CD14-positive monocyte (primary cell): ENCODE results near the gene HERPUD1. TPM values are rescaled to one million over a fixed set of nuclear protein-coding genes. Genes with fewer than 3 reads are reported as not detected.

Experiments
- DNase-seq, 3 donors: peaks; one replicate each; pipeline ENCODE4 v3.0.0-alpha.2; 2011 to 2022
- H2AFZ ChIP-seq: 2 replicates; pipeline ENCODE4 v1.6.0; 2012; ENCODE audit warnings: mild to moderate bottlenecking, low read depth, low read length, inconsistent platforms; ENCODE audit not compliant: insufficient read depth, poor library complexity, severe bottlenecking
- H3K27ac ChIP-seq, 2 donors: 1 replicate in 1 of 2; 2 replicates in 1 of 2; pipeline ENCODE4 v1.5.1; 2012 to 2013; ENCODE audit warnings: low read length in 2 of 2, control low read depth in 1 of 2, inconsistent platforms in 1 of 2, low read depth in 1 of 2, mild to moderate bottlenecking in 1 of 2
- H3K27me3 ChIP-seq, 2 donors: one replicate each; pipeline versions ENCODE4 v1.6.0 to v1.6.1; 2011 to 2013; ENCODE audit warnings: low read length in 2 of 2; ENCODE audit not compliant: control insufficient read depth in 2 of 2, insufficient read depth in 2 of 2
- H3K36me3 ChIP-seq, 2 donors: replicated peaks in 1 of 2; 1 replicate in 1 of 2; 2 replicates in 1 of 2; pipeline versions ENCODE4 v1.5.1 to v1.6.1; 2012 to 2013; ENCODE audit warnings: low read length in 2 of 2, control low read depth in 1 of 2, inconsistent platforms in 1 of 2, mild to moderate bottlenecking in 1 of 2; ENCODE audit not compliant: insufficient read depth in 2 of 2, control insufficient read depth in 1 of 2
- H3K4me1 ChIP-seq, 2 donors: 1 replicate in 1 of 2; 2 replicates in 1 of 2; pipeline versions ENCODE4 v1.5.1 to v1.6.1; 2012 to 2013; ENCODE audit warnings: low read length in 2 of 2, control low read depth in 1 of 2, inconsistent platforms in 1 of 2, mild to moderate bottlenecking in 1 of 2, moderate library complexity in 1 of 2; ENCODE audit not compliant: insufficient read depth in 2 of 2, control insufficient read depth in 1 of 2
- H3K4me2 ChIP-seq: replicated peaks from 2 replicates; pipeline ENCODE3; 2012; ENCODE audit warnings: low read length, moderate library complexity, mild to moderate bottlenecking; ENCODE audit not compliant: poor library complexity, severe bottlenecking; ENCODE audit errors: extremely low read depth
- H3K4me3 ChIP-seq, 3 experiments: fragments of 200-600 bp in 1 of 3; sonication (generic) in 1 of 3; replicated peaks in 1 of 3; 1 replicate in 2 of 3; 2 replicates in 1 of 3; pipeline ENCODE4 v1.5.1; 2011 to 2013; ENCODE audit warnings: low read length in 3 of 3, mild to moderate bottlenecking in 3 of 3, control low read depth in 2 of 3, low read depth in 2 of 3, inconsistent platforms in 1 of 3, moderate library complexity in 1 of 3
- H3K79me2 ChIP-seq: 2 replicates; pipeline ENCODE4 v1.6.0; 2012; ENCODE audit warnings: mild to moderate bottlenecking, control low read depth, inconsistent platforms, low read length, moderate library complexity; ENCODE audit not compliant: insufficient read depth
- H3K9ac ChIP-seq: 2 replicates; pipeline ENCODE4 v1.6.0; 2017; ENCODE audit warnings: low read length, mild to moderate bottlenecking; ENCODE audit not compliant: insufficient read depth, poor library complexity, severe bottlenecking
- H3K9me3 ChIP-seq, 2 donors: replicated peaks in 1 of 2; 1 replicate in 1 of 2; 2 replicates in 1 of 2; pipeline versions ENCODE4 v1.5.1 to v1.6.1; 2012 to 2013; ENCODE audit warnings: low read length in 2 of 2, control low read depth in 1 of 2; ENCODE audit not compliant: control insufficient read depth in 1 of 2, insufficient read depth in 1 of 2
- H4K20me1 ChIP-seq: 2 replicates; pipeline ENCODE4 v1.6.0; 2012; ENCODE audit warnings: mild to moderate bottlenecking, low read length, control low read depth, moderate library complexity; ENCODE audit not compliant: insufficient read depth
- H3K27ac Mint-ChIP-seq, 7 donors: one replicate each; pipeline ENCODE4 v1.8.0; 2020; ENCODE audit warnings: mild to moderate bottlenecking in 7 of 7, mixed read lengths in 7 of 7, moderate library complexity in 6 of 7, inconsistent platforms in 2 of 7
- H3K27me3 Mint-ChIP-seq, 3 donors: one replicate each; pipeline ENCODE4 v1.8.0; 2021 to 2022; ENCODE audit warnings: low read depth in 3 of 3, mild to moderate bottlenecking in 3 of 3, mixed read lengths in 3 of 3, moderate library complexity in 3 of 3, inconsistent platforms in 1 of 3
- H3K36me3 Mint-ChIP-seq, 2 donors: one replicate each; pipeline ENCODE4 v1.8.0; 2020; ENCODE audit warnings: mixed read lengths in 2 of 2, inconsistent platforms in 1 of 2, mild to moderate bottlenecking in 1 of 2
- H3K4me1 Mint-ChIP-seq: one replicate; pipeline ENCODE4 v1.8.0; 2020; ENCODE audit warnings: mild to moderate bottlenecking, mixed read lengths
- H3K4me3 Mint-ChIP-seq, 2 donors: one replicate each; pipeline ENCODE4 v1.8.0; 2020; ENCODE audit warnings: mild to moderate bottlenecking in 2 of 2, mixed read lengths in 2 of 2, moderate library complexity in 1 of 2
- H3K9me3 Mint-ChIP-seq, 7 donors: one replicate each; pipeline ENCODE4 v1.8.0; 2020 to 2022; ENCODE audit warnings: mixed read lengths in 7 of 7, mild to moderate bottlenecking in 6 of 7, moderate library complexity in 6 of 7, inconsistent platforms in 2 of 7
- WGBS: methylation state at CpG from one replicate; pipeline ENCODE4 v1.1.5; 2013; ENCODE audit warnings: missing lambda C conversion rate; ENCODE audit not compliant: insufficient coverage; 5-methylcytosine and 5-hydroxymethylcytosine counted together
- intact Hi-C, 2 donors: fragments of 100-400 bp; cut with micrococcal nuclease; formaldehyde crosslinking; loops; one replicate each; pipeline versions ENCODE4 v1.15.0 to v1.15.1; 2023
- polyA plus RNA-seq, 3 donors: library from polyadenylated mRNA; depleted of rRNA in 1 of 3; unstranded in 2 of 3; stranded (reverse) in 1 of 3; fragments of 300-500 nt in 2 of 3; fragments of >200 nt in 1 of 3; fragmentation: Illumina TruSeq in 2 of 3; gene quantifications; 1 replicate in 2 of 3; 2 replicates in 1 of 3; pipeline ENCODE4 v1.2.3, GENCODE V29; 2012 to 2021
- TF ChIP-seq, protein P1 (sequence below): fragments of 200-600 bp; IDR thresholded peaks from one replicate; pipeline ENCODE4 v1.8.0; 2022; ENCODE audit warnings: antibody characterized with exemption, mild to moderate bottlenecking

The HERPUD1 gene
- polyA plus RNA-seq, 3 donors: 179 to 454 (median 186) TPM

DNA sequence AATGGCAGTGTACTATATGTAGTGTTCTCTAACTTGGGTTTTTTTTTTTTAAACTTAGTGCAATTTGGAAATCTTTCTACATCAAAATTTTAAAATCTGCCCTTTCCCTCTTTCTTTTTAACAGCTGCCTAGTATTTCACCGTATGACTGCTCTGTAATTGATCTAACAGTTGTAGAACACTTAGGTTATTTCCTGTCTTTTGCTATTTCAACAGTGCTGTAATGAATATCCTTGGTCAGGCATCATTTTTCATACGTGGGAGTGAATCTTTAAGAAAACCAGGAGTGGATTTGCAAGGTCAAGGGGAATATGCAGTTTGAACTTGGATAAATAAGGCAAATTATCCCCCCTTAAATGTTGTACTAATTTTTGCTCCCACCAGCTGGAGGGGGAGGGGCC lies 61.3 kb downstream of the HERPUD1 start:
- no peak for DNase-seq
- Histone ChIP-seq H3K36me3 (peaks cover 0 to 41% of the 10 kb centered on the region in 2 donors), H3K4me1 (peaks cover 32 to 51% of the 10 kb centered on the region in 2 donors), H3K27me3 (no peaks in the 10 kb centered on the region), H3K27ac (no peak overlapping the region), H3K9me3 (no peaks in the 10 kb centered on the region), H3K9ac (no peak overlapping the region), H2AFZ (no peak overlapping the region), H3K4me3 (no peak overlapping the region), H3K79me2 (peaks cover 100% of the 10 kb centered on the region), H3K4me2 (no peak overlapping the region), H4K20me1 (peaks cover 75% of the 10 kb centered on the region)
- H3K4me1 Mint-ChIP-seq: peaks cover 72% of the 10 kb centered on the region
- peaks cover 40 to 48% of the 10 kb centered on the region in 2 donors for H3K36me3 Mint-ChIP-seq
- H3K27ac Mint-ChIP-seq: no peak overlapping the region
- peak overlapping the region in 1 of 2 donors; percentile 36 for H3K4me3 Mint-ChIP-seq
- peaks cover 0 to 2% (median 0%) of the 10 kb centered on the region in 3 donors for H3K27me3 Mint-ChIP-seq
- TF ChIP-seq, protein P1, sequence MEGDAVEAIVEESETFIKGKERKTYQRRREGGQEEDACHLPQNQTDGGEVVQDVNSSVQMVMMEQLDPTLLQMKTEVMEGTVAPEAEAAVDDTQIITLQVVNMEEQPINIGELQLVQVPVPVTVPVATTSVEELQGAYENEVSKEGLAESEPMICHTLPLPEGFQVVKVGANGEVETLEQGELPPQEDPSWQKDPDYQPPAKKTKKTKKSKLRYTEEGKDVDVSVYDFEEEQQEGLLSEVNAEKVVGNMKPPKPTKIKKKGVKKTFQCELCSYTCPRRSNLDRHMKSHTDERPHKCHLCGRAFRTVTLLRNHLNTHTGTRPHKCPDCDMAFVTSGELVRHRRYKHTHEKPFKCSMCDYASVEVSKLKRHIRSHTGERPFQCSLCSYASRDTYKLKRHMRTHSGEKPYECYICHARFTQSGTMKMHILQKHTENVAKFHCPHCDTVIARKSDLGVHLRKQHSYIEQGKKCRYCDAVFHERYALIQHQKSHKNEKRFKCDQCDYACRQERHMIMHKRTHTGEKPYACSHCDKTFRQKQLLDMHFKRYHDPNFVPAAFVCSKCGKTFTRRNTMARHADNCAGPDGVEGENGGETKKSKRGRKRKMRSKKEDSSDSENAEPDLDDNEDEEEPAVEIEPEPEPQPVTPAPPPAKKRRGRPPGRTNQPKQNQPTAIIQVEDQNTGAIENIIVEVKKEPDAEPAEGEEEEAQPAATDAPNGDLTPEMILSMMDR: no peak
- WGBS: no CpG with 5 or more reads among the region's 2 CpGs
- intact Hi-C loops: no loop called here
- no peaks in the 10 kb centered on the region for H3K9me3 Mint-ChIP-seq

DNA sequence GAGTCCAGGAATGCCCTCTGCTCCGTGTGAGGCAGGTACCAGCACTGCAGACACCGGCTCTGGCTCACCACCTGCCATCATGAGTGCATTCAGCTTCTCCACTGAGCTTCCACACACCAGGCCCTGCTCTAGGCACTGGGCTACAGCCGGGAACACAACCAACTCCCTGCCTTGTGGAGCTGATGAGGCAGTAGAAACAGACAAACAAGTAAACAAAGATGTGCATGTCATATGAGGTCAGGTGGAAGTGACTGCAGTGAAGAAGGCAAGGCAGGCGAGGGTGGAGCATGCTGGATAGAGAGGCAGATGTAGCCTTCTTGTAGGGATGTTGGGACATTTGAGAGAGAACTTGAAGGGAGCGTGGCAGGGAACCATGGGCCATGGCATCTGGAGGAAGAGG lies 62.4 kb downstream of the HERPUD1 start:
- Histone ChIP-seq H3K36me3 (peaks cover 0 to 52% of the 10 kb centered on the region in 2 donors), H3K4me1 (peaks cover 22 to 46% of the 10 kb centered on the region in 2 donors), H3K9me3 (no peaks in the 10 kb centered on the region), H3K27ac (no peak overlapping the region), H3K4me2 (no peak overlapping the region), H2AFZ (no peak overlapping the region), H4K20me1 (peaks cover 86% of the 10 kb centered on the region), H3K9ac (no peak overlapping the region), H3K27me3 (no peaks in the 10 kb centered on the region), H3K79me2 (peaks cover 100% of the 10 kb centered on the region), H3K4me3 (no peak overlapping the region)
- Mint-ChIP-seq H3K27me3 (no peaks in the 10 kb centered on the region), H3K9me3 (no peaks in the 10 kb centered on the region), H3K4me1 (peaks cover 70% of the 10 kb centered on the region), H3K36me3 (peaks cover 48 to 54% of the 10 kb centered on the region in 2 donors), H3K27ac (peak overlapping the region in 6 of 7 donors; percentile 28 to 67 (median 48)), H3K4me3 (no peak overlapping the region)
- no peak for DNase-seq
- intact Hi-C loops: no loop called here
- TF ChIP-seq, protein P1: no peak
- 83% methylated on average over 4 of the region's 5 CpGs for WGBS

Other genes starting within 250 kb of the HERPUD1 start
- 10 to 100 TPM; 34.5 to 87.9 (median 55.4) TPM for gene MT1X, start 249.7 kb upstream of the HERPUD1 start, polyA plus RNA-seq
- gene NUP93, start 202.0 kb upstream of the HERPUD1 start, polyA plus RNA-seq: 10 to 100 TPM; 46.6 to 77.7 (median 59.4) TPM
- under 1 TPM in 1 of 3 donors, not detected in 2; 0.03 TPM for gene SLC12A3, start 66.9 kb upstream of the HERPUD1 start, polyA plus RNA-seq
- 1 to 10 TPM in 2 of 3 donors, under 1 TPM in 1; 0.61 to 2.1 (median 1.3) TPM for gene CETP, start 29.8 kb downstream of the HERPUD1 start, polyA plus RNA-seq
- 100 to 1,000 TPM in 1 of 3 donors, 10 to 100 TPM in 2; 10.3 to 171 (median 21.6) TPM for gene NLRC5, start 57.4 kb downstream of the HERPUD1 start, polyA plus RNA-seq
- 10 to 100 TPM; 18.3 to 68.8 (median 23.9) TPM for gene CPNE2, start 160.4 kb downstream of the HERPUD1 start, polyA plus RNA-seq